Gastroesophageal sphincter (tissue), 3 donors: ENCODE results near the gene RBBP7.

Experiments used
- EP300 ChIP-seq: sonication (generic); formaldehyde crosslinking; IDR thresholded peaks from one replicate; pipeline ENCODE4 v1.6.1; 2017; ENCODE audit warnings: antibody characterized with exemption, mild to moderate bottlenecking
- POLR2A ChIP-seq, 2 donors: fragments of 450-650 bp; IDR thresholded peaks; one replicate each; pipeline ENCODE4 v1.6.1; 2017; ENCODE audit warnings: antibody characterized with exemption in 2 of 2, mild to moderate bottlenecking in 2 of 2, moderate library complexity in 1 of 2
- POLR2AphosphoS5 ChIP-seq: sonication (generic); formaldehyde crosslinking; IDR thresholded peaks from one replicate; pipeline ENCODE4 v1.6.1; 2017; ENCODE audit warnings: antibody characterized with exemption
- TF ChIP-seq, protein P1 (sequence below), 4 experiments: fragments of 200-600 bp in 2 of 4; fragments of 450-650 bp in 2 of 4; sonication (generic) in 1 of 4; IDR thresholded peaks; one replicate each; pipeline ENCODE4 v1.5.1; 2017 to 2019; ENCODE audit warnings: antibody characterized with exemption in 4 of 4, mild to moderate bottlenecking in 2 of 4, moderate library complexity in 2 of 4

DNA sequence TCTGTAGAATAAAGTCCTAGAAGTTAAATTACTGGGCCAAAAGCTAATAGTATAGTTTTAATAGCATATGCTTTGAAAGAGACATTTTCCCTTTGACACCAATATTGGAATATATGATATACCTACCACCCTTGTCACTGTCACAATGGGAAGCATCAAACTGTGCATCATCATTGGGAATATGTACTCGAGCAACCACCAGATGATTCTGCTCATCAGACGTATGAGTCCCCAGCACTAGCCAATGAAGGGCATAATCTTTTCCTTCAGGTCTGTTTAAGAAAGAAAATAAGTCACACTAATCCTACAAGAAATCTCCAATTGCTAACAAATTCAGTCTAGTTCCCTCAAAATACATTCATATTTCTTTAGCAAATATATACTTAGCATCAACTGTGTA, 7.3 kb downstream of the RBBP7 start:
- TF ChIP-seq, protein P1, sequence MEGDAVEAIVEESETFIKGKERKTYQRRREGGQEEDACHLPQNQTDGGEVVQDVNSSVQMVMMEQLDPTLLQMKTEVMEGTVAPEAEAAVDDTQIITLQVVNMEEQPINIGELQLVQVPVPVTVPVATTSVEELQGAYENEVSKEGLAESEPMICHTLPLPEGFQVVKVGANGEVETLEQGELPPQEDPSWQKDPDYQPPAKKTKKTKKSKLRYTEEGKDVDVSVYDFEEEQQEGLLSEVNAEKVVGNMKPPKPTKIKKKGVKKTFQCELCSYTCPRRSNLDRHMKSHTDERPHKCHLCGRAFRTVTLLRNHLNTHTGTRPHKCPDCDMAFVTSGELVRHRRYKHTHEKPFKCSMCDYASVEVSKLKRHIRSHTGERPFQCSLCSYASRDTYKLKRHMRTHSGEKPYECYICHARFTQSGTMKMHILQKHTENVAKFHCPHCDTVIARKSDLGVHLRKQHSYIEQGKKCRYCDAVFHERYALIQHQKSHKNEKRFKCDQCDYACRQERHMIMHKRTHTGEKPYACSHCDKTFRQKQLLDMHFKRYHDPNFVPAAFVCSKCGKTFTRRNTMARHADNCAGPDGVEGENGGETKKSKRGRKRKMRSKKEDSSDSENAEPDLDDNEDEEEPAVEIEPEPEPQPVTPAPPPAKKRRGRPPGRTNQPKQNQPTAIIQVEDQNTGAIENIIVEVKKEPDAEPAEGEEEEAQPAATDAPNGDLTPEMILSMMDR (IDR thresholded peaks at IDR 0.05) = no peak
- TF ChIP-seq POLR2A (IDR thresholded peaks at IDR 0.05) = no peak
- no peak for TF ChIP-seq EP300
- no peak for TF ChIP-seq POLR2AphosphoS5
